Prostate gland (tissue), 2 donors: Measurements from ENCODE around the gene NEDD4L.

Experiments used
- CTCF ChIP-seq, 4 experiments: fragments of 200-600 bp in 2 of 4; fragments of 450-650 bp in 2 of 4; sonication (generic) in 2 of 4; IDR thresholded peaks; 1 replicate in 3 of 4; 2 replicates in 1 of 4; pipeline ENCODE4 v1.5.1; 2016 to 2019; ENCODE audit warnings: antibody characterized with exemption in 4 of 4, mild to moderate bottlenecking in 2 of 4, moderate library complexity in 2 of 4
- POLR2A ChIP-seq: fragments of 450-650 bp; IDR thresholded peaks from one replicate; pipeline ENCODE4 v1.6.1; 2016; ENCODE audit warnings: antibody characterized with exemption, mild to moderate bottlenecking
- POLR2AphosphoS5 ChIP-seq: sonication (generic); formaldehyde crosslinking; IDR thresholded peaks from one replicate; pipeline ENCODE4 v1.6.1; 2017; ENCODE audit warnings: antibody characterized with exemption

DNA sequence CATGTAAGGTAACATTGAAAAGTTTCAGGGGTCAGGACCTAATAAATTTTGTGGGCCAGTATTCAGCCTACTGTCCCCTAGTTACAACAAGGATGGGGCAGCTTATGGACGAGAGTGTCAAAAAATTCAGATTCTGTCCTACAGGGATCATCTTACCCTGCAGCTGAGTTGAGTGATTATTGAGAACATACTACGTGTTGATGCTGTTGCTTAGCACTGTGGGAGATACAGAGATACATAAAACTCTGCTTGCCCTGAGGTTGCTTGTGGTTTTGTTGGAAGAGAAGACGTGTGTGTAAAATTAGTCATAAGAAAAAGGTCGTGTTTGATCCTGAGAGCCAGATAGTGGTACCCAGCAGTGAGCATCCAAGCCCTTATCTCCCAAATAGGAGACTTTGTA is 253.2 kb downstream of the NEDD4L start:
- TF ChIP-seq CTCF (IDR thresholded peaks at IDR 0.05): no peak
- no peak for TF ChIP-seq POLR2A
- no peak for TF ChIP-seq POLR2AphosphoS5
